ENCODE results near the gene UBE3C.
A peak's percentile ranks its signal among the peaks of the same experiment; 100 is the strongest.
"Not testable (repeated sequence)": the region's sequence is repeated elsewhere in the genome, so short reads cannot be mapped to it uniquely, and the experiment has no call there.

Gene UBE3C
- total RNA-seq, result 132 to 143 reads per million in 2 donors

DNA sequence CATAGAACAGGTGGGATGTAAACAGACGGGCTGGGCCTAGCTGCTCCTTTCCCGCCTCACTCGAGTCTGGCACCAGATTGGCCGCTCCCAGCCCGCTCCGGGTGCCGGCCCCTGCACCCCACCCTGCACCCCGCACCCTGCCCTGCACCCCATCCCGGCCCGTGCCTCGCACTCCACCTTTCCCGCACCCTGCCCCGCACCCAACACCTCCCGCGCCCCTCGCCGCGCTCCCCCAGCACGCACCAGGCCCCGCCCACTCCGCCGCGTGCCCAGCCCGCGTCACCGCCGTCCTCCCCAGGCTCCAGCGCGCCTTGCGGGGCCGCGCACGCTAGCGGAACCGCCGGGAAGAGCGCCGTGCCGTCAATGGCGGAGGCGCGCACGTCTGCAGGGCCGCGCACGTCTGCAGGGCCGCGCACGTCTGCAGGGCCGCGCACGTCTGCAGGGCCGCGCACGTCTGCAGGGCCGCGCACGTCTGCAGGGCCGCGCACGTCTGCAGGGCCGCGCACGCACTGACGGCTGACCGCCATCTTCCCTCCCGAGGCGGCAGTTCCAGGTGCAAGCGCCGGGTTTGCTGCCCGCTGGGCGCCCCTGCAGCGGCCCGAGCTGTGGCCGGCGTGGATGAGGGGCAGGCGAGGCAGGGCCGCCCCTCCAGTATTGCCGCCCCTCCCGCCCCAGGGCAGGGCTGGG, at the start of gene UBE3C:
Gene UBE3C, plus strand, starts transcription at position 503 of the 687 bp plus-strand sequence. CDS start 347 bp downstream, outside the sequence.
- peak; percentile 88 for DNase-seq

DNA sequence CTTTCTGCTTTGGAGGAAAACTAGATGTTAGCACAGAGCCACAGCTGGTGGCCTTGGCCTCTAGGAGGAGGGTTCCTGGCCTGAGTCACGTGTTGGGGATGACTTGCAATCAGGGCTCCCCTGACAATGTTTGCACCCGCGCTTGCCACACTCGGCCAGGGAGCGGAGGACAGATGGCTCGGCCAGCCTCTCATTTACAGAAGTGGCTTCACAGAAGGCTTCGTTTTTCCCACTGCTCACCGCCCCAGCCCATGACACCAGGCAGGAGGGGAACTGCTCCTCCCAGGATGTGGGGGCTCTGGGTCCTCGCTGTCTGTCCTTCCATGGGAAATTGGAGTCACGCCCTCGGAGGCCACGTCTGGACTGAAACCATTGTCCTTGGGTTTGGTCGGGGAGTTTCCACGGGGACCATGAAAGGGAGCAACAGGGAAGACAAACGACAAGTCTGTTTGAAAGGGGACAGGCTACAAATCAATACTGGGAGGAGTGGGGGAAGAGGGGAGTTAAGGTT, 49.6 kb upstream of the UBE3C start:
- DNase-seq, result no peak

DNA sequence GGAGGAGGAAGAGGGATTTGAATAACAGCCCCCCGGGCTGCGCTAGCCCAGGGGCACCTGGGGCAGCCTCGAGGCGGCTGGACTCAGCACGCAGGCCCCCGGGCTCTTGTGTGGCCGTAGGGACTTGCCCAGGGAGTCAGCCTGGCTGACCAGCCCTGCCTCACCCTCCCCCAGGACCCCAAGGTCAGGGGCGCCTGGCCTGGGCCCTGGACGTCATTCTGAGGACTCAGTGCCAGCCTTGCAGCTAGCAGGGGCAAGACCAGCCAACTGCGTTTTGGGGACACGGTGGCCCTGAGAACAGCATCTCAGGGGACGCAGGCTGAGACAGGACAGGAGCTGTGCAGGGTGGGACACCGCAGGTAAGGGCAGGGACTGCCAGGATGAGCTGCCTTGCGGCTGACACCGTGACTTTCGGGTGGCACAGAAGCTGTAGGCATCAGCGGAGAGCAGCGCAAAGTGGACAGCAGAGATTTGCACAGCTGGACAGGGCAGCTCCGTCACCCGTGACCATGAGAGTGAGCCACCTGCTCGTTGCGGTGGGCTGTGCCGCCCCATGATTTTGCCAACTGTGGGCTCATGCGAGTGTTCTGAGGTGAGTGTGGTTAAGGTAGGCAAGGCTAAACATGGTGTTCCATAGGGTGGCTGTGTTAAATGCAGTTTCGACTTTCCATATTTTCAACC, 48.1 kb upstream of the UBE3C start:
- no peak for DNase-seq

DNA sequence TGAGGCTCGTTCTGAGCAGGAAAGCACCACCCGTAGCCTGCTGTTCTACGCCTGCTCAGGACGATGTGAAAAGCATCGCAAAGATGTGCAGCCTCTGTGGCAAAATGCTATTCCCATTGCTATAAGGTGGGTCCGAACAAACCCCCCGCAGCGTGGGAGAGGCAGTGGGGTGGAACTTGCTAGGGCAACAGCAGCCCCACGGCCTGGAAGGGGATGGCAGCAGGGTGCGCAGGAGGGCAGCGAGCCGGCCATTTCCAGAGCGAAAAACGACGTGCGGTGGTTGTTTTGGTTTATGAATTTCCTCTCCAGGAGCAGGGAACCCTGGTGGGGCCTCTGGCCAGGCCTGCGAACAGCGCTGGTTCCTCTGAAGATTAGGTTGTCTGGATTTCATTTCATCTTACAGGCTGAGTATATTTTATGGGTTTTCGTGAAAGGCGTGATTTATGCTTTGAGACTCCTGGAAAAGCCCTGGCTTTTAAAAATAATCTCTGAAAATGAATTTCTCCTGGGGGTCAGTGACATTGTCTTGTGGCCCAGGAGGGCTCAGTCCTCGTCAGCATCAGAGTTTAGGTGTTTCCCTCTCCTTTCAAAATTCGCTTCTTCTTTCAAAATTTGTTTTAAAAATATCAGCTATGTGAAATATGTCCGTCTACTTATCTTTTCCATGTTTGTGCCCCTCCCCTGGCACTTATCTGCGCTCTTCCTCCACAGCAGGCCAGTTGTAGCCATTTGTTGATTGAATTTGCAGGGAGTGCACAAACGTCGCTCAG, 42.3 kb upstream of the UBE3C start:
- no peak for DNase-seq

DNA sequence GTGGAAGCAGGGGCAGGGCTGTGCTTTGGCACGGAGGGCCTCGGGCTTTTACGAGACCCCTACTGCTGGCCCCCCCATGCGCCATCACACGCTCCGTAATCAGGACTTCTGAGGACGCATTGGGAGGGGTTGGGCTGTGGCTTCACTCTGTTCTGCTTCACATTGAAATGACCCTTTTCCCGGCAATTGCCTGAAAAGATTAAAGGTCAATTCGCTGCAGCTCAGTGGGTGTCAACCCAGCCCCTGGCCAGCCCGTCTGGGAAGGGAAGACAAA, 41.7 kb upstream of the UBE3C start:
- no peak for DNase-seq

DNA sequence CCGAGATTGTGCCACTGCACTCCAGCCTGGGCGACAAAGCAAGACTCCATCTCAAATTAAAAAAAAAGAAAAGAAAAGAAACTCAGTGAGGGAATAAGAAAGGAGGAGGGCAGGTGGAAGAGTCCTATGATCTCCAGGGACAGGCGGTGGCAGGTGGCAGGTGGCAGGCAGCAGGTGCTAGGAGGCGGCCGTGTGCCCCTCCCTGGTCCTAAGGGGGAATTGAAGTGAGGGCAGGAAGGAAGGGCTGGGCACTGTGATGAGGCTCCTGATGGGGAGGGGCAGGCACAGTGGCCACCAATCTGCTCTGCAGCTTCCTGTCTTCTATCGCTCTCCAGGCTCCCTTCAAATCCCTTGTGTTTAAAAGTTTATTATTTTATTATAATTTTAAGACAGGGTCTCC, 41.2 kb upstream of the UBE3C start:
- no peak for DNase-seq

DNA sequence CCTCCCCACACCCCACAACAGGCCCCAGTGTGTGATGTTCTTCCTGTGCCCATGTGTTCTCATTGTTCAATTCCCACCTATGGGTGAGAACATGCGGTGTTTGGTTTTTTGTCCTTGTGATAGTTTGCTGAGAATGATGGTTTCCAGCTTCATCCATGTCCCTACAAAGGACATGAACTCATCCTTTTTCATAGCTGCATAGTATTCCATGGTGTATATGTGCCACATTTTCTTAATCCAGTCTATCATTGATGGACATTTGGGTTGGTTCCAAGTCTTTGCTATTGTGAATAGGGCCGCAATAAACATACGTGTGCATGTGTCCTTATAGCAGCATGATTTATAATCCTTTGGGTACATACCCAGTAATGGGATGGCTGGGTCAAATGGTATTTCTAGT, 38.7 kb upstream of the UBE3C start:
- not testable (repeated sequence) for DNase-seq

DNA sequence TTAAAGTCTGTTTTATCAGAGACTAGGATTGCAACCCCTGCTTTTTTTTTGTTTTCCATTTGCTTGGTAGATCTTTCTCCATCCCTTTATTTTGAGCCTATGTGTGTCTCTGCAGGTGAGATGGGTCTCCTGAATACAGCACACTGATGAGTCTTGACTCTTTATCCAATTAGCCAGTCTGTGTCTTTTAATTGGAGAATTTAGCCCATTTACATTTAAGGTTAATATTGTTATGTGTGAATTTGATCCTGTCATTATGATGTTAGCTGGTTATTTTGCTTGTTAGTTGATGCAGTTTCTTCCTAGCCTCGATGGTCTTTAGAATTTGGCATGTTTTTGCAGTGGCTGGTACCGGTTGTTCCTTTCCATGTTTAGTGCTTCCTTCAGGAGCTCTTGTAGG, 35.1 kb upstream of the UBE3C start:
- DNase-seq, result not testable (repeated sequence)

DNA sequence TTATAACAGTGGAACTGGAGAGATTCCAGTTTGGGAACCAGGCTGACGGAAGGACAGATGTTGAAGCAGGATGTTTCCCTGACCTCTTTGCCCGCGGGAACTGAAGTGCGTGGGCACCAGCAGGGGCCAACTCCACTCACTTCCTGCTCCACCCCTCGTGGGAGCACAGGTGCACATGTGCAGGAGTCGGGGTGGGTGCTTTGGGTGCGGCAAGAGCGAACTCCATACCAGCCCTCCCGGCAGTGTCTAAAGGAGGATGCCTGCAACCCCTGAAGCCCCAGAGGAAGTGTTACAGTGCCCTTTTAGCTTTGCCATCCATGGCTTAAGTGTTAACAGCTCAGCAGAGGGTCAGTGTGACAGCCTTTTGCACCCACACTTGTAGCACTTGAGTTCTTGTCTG, 27.4 kb upstream of the UBE3C start:
- DNase-seq, result no peak

DNA sequence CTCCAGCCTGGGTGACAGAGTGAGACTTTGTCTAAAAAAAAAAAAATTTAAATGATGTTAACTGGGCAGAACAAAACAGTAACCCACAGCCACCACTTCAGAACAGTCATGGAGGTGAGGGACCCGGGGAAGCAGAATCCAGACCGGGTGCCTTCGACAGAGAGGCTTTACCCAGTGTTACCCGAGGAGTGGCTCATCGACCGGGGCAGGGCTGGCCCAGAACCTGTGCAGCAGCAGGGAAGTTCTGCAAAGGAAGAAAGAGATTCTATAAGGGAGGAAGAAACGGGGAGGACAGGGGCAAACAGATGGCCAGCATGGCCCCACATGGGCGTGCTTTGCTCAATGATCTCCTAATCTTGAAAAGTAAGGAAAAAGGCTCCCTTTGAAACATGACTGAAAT, 26.0 kb upstream of the UBE3C start:
- no peak for DNase-seq

DNA sequence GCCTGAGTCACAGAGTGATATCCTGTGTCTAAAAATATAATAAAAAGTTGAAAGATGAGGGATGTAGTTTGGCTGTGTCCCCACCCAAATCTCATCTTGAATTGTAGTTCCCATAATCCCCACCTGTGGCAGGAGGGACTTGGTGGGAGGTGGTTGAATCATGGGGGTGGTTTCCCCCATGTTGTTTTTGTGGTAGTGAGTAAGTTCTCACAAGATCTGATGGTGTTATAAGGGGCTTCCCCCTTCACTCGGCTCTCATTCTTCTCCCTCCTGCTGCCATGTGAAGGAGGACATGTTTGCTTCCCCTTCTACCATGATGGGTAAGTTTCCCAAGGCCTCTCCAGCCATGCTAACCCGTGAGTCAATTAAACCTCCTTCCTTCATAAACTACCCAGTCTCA, 25.1 kb upstream of the UBE3C start:
- no peak for DNase-seq

DNA sequence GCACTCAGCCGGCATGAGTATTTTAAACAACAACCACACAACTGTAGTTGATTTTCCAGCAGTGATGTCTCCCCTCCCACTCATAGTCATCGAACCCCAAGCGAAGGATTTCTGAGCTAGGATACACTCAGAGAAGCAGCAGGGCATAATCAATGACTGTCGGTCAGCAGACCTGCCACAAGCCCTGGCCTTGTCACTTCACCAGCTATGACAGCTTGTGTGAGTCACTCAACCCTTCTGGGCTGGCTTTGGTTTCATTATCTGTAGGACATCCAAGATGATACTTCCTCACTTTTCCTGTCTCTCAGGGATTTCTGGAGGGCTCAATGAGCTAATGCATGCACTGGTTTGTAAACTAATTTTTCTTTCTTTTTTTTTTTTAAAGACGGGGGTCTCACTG, 22.0 kb upstream of the UBE3C start:
- DNase-seq, result no peak

DNA sequence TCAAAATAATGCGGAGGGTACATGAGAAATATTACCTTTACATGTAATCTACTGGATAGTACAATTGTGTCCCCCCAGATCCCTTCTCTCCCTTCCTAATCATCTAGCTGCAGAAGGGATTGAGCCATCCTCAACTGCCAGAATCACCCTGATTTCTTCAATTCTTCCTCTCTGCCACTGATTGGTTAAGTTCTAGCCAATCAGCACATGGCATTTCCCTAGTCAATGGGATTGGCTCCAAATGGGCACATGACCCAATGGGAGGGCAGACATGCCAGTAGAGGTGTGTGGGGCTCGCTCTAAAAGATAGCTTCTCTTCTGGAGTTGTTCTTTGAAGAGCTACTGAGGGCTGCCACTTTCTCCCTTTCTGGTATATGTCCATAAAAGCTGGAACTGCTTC, 20.9 kb upstream of the UBE3C start:
- DNase-seq, result no peak

DNA sequence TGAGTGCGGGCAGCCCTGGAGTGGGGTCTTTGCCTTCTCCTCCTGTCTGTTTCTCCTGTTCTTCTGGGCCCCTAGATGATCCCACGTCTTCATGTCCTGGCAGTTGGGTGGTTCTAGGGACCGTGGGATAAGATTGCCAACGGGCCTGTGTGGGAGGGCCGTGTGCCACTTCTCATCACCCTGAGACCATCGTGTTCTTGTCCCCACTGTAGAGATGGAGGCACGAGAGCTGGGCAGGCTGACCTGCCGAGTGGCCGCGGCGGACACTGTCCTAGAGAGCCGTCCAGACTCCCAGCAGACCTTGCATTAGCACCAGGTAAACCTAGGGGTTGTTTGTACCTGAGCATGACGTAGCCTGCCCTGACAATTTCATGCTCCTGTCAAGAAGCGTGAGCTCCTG, 18.5 kb upstream of the UBE3C start:
- DNase-seq, result no peak

DNA sequence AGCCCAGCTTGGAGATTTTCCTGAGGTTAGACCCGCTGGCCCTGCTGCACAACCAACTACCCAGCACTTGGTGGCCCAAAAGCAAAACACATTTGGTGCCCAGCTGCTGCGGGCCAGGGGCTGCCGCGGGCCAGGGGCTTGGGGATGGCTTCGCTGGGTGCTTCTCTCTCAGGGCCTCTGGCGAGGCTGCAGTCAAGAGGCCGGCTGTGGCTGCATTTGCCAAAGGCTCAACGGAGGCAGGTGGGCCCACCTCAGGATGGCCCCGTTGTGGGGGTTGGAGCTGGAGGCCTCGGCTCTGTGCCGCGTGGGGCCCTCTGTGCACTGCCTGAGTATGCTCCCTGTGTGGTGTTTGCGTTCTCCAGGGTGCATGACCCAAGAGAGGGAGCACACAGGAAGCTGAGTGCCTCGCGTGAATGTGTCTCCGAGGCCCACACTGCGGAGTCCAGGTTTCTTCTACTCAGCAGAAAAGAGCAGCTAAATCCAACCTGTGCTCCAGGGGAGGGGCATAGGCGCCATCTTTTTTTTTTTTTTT, 17.5 kb upstream of the UBE3C start:
- no peak for DNase-seq

DNA sequence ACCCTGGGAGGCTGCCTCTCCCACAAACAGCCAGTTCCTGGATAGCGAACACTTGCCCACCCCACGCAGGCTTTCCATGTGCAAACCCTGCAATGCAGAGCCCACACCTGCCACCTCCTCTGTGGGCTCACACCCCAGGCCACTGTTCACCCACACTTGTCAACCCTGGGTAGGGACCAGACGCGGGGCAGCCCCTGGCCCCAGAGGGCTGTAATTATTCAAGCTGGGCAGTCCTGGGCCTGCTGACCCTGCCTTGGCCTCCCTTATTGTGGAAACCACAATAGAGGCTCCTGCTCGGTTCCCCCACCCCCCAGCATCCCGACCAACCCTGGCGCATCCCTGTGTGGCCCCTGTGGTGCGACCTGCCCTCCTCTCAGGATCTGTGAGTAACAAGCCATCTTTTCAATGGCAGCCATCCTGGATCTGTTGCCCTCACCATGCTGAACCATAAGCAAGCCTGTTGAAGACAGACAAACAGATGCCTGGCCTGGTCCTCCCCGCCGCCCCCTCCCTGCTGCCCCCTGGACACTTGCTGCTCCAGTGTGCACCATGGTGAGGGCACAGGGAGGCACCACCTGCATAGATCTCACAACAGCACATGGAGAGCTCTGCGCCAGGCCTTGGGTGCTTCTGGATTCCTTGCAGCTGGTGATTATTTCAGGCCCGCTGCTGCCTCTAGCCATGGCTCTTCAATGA, 15.8 kb upstream of the UBE3C start:
- DNase-seq, result no peak

DNA sequence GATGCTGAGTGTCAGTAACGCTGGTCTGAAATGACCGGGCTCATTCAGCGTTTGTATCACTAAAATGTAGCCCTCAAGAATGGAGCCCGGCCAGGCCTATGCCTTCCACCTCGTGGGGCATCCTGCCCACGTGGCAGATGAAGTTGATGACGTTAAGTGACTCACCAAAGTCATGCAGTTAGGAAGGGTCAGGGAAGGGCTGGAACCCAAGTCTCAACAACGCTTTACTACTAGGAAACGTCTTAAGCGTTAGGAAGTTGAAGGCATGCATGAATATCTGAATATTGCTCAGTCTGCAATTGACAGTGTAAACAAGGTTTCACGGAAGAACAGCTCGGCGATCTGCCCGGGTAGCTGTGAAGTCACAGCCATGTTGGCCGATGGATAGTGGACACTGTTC, 14.0 kb upstream of the UBE3C start:
- DNase-seq, result no peak

DNA sequence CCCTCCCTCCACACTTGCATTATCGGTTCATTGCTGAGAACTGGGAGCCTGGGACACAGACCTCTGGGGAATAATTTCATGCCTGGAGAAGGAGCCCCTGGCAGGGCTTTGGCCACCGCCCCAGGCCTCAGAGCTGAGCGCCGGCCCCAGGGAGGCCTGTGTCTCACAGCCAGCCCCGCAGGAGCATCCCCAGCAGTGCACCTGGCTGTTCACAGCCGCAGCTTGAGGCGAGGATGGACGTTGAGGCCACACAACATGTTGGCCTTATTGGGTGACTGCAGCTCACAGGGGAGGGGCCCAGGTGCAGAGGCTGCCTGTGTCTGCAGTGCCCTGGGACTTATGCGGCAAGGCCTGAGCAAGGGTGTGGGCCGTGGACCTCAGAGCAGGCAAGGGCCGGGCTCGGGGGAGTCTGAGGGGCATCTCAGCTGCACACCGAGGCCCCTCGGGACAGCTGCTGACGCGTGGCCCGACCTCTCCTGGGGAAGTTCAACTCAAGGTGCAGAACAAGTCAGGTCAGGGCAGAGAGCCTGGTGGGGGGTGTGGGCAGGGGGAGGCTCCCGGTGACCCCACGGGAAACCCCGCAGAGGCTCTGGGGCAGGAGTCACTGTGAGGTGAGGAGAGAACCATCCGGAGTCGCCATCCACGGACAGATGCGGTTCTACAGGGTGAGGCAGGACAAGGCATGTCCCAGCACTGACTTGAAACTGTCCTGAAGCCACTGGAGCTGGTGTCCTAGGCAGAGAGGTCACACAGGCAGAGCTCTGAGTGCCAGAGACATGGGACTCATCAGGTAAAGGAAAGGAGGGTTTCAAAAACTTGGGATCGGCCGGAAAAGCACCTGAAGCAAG, 13.1 kb upstream of the UBE3C start:
- no peak for DNase-seq

DNA sequence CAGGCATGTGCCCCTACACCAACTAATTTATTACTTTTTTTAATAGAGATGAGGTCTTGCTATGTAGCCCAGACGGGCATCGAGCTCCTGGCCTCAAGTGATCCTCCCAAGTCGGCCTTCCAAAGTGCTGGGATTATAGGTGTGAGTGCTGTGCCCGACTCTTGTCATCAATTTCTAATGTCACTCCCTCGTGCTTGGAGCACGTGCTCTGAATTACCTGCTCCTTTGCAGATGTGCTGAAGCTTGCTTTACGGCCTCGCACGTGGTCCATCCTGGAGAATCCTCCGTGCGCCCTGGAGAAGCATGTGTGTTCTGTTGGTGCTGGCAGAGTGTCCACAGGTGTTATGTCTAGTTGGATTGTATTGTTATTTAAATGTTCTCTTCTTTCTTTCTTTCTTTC, 11.8 kb upstream of the UBE3C start:
- DNase-seq, result no peak

DNA sequence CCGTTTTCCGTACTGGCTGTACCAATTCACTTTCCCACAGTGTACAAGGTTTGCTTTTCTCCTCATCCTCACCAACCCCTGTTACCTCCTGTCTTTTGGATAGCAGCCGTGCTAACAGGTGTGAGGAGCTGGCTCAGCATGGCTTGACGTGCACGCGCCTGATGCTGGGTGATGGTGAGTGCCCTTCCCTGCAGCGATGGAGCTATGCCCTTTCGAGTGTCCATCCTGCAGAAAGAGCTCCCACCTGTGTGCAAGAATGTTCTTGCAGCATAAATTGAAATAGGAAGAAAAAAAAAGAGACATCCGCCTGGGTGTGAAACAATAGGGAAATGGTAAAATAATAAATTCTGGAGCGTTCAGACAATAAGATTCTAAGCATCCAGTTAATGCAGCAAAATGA, 9.5 kb upstream of the UBE3C start:
- no peak for DNase-seq

DNA sequence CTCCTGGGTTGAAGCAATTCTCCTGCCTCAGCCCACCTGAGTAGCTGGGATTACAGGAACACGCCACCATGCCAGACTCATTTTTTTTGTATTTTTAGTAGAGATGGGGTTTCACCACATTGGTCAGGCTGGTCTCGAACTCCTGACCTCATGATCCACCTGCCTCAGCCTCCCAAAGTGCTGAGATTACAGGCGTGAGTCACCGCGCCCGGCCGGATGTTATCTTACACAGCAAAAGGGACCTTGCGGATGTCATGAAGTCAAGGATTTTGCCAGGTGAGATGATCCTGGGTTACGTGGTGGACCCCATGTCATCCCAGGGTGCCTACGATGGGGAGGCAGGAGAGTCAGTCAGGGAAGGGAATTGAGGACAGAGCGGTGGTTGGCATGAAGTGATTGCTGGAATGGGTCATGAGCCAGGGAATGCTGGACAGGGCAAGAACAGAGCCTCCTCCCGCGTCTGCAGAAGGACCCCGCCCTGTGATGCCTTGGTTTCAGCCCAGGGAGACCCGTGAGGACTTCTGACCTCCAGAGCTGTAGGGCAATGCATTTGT, 8.7 kb upstream of the UBE3C start:
- DNase-seq, result no peak

DNA sequence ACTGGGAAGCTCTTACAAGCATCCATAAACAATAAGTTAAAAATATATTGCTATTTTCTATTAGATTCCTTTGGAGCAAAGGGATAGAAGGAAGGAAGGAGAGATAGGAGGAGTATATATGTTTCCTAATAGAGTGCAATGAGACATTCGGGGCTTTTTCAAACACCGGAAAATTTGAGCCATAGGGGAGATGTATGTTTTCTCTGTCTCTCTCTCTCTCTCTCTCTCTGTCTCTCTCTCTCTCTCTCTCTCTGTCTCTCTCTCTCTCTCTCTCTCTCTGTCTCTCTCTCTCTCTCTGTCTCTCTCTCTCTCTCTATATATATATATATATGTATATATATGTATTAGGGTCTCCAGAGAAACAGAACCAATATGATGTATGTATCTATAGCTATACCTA, 7.9 kb upstream of the UBE3C start:
- not testable (repeated sequence) for DNase-seq
